Aorta (tissue), 5 donors: ENCODE data around the gene RMC1. TPM values are rescaled to one million over a fixed set of nuclear protein-coding genes. Genes with fewer than 3 reads are reported as not detected.

Experiments
- ATAC-seq: fragments of 200-7000 bp; cut with Tn5 transposase; one replicate; pipeline ENCODE4 v1.9.1; 2022; ENCODE audit warnings: moderate library complexity; ENCODE audit not compliant: low FRiP score
- DNase-seq, 2 donors: peaks; one replicate each; pipeline ENCODE4 v3.0.0-alpha.2; 2020
- H3K27ac ChIP-seq, 2 donors: one replicate each; pipeline ENCODE4 v1.5.1; 2013; ENCODE audit warnings: low read length in 2 of 2, mild to moderate bottlenecking in 2 of 2, moderate library complexity in 2 of 2, control low read depth in 1 of 2, inconsistent platforms in 1 of 2, low read depth in 1 of 2
- H3K27me3 ChIP-seq, 2 donors: one replicate each; pipeline ENCODE4 v1.6.1; 2013; ENCODE audit warnings: control low read depth in 1 of 2, low read length in 1 of 2, mild to moderate bottlenecking in 1 of 2, moderate library complexity in 1 of 2; ENCODE audit not compliant: insufficient read depth in 2 of 2, control insufficient read depth in 1 of 2
- H3K36me3 ChIP-seq, 2 donors: one replicate each; pipeline ENCODE4 v1.6.1; 2013; ENCODE audit warnings: control low read depth in 1 of 2, low read length in 1 of 2, mild to moderate bottlenecking in 1 of 2; ENCODE audit not compliant: insufficient read depth in 2 of 2, control insufficient read depth in 1 of 2
- H3K4me1 ChIP-seq, 2 donors: one replicate each; pipeline ENCODE4 v1.6.1; 2013; ENCODE audit warnings: low read length in 2 of 2, control low read depth in 1 of 2, mild to moderate bottlenecking in 1 of 2, moderate library complexity in 1 of 2; ENCODE audit not compliant: insufficient read depth in 2 of 2, control insufficient read depth in 1 of 2
- H3K4me3 ChIP-seq, 2 donors: one replicate each; pipeline ENCODE4 v1.5.1; 2013; ENCODE audit warnings: low read length in 2 of 2, control low read depth in 1 of 2, mild to moderate bottlenecking in 1 of 2
- H3K9me3 ChIP-seq: one replicate; pipeline ENCODE4 v1.6.1; 2013; ENCODE audit warnings: mild to moderate bottlenecking, low read length; ENCODE audit not compliant: control insufficient read depth
- WGBS, 2 donors: extraction: QIAGEN DNeasy Blood & Tissue Kit; methylation state at CpG; one replicate each; pipeline ENCODE4 v1.1.7; 2013; 5-methylcytosine and 5-hydroxymethylcytosine counted together
- intact Hi-C, 2 donors: fragments of 100-400 bp; cut with DNase I; formaldehyde crosslinking; loops; one replicate each; pipeline versions ENCODE4 v1.14.2 to v1.15.0; 2022
- long read RNA-seq, 2 donors: library from polyadenylated mRNA; unstranded; transcript quantifications; one replicate each; pipeline ENCODE4 v2.0.0, GENCODE V29; 2020 to 2021
- polyA plus RNA-seq, 2 donors: library from polyadenylated mRNA; stranded (reverse); fragments of 200-250 nt; gene quantifications; one replicate each; pipeline ENCODE4 v1.2.3, GENCODE V29; 2013
- total RNA-seq, 2 donors: library from RNA; stranded (reverse); fragmentation: NEBNext Ultra II Directional; extraction: Animal tissue kit (Norgen Biotek cat#: 25700); gene quantifications; one replicate each; pipeline ENCODE4 v1.2.1, GENCODE V29; 2021
- donor health status: healthy with polysubstance abuse.
- donor health status: Bipolar disorder and iron deficiency.
- donor health status: DM: no; HTN: no; CAD: no.
- donor health status: DM: no; HTN: no; CAD: no.
- donor health status: DM: yes; HTN: yes; CAD: no.

The RMC1 gene
- total RNA-seq (10 to 100 TPM; 22.7 to 33.6 TPM), polyA plus RNA-seq (10 to 100 TPM; 20.2 to 42.1 TPM)
- long read RNA-seq, donor 1, transcript RMC1-201 (20 exons, 2,162 nt) = major isoform, 65 of 125 reads
- long read RNA-seq, donor 1, partial matches to known transcripts = 3 of 125 reads
- long read RNA-seq, donor 1, other reads (novel, unspliced or antisense) = 56 of 125 reads
- long read RNA-seq, donor 2, partial matches to known transcripts = 5 of 20 reads
- long read RNA-seq, donor 2, other reads (novel, unspliced or antisense) = 11 of 20 reads

- DNase-seq (peak; percentile 99), ATAC-seq (peak; percentile 99)
- Histone ChIP-seq H3K4me1 (no peaks in the 10 kb centered on the region), H3K9me3 (no peaks in the 10 kb centered on the region), H3K4me3 (peak within 1 kb of the TSS; percentile 83 to 90), H3K27ac (peak within 1 kb of the TSS; percentile 52 to 99), H3K36me3 (no peaks in the 10 kb centered on the region), H3K27me3 (no peaks in the 10 kb centered on the region)
- WGBS, 2 donors = 0% methylated on average over 81 to 110 of the region's 110 CpGs
- intact Hi-C loops = loop anchor here in 1 of 2 donors (5.0 kb wide), 2 partner anchors 51 to 84 kb away; partner anchors contain the start of genes NPC1 and RIOK3
These were observed at the start of gene RMC1 for GRCh38 chr18:23503038-23503962. Gene RMC1, plus strand, starts transcription at chr18:23503511. Its CDS starts 108 bp downstream, at chr18:23503619.

GRCh38 chr18:23453680-23454058, 49.6 kb upstream of the RMC1 start:
- peak; percentile 52 for ATAC-seq
- H3K4me1 ChIP-seq = peaks cover 0 to 6% of the 10 kb centered on the region in 2 donors

DNA sequence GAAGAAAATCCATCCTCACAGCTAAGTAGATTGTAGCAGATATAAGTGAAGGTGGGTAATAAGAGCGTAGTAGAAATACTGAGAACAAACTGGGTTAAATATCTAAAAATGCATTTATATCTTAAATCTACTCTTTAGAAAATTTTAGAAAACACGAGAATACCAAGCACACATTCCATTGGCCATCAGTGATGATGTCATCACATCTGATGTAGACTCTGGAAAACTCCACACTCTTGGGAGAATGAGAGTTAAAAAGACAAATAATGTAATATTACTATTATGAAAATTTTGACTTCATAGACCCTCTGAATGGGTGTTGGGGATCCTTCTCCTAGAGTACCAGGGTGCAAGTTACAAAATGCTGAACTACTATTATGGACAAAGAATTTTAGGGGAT, 46.5 kb upstream of the RMC1 start:
- intact Hi-C loops = no loop called here
- WGBS, 2 donors = 70 to 71% methylated on average over 2 of the region's 2 CpGs
- H3K4me1 ChIP-seq = peaks cover 0 to 14% of the 10 kb centered on the region in 2 donors
- no peaks in the 10 kb centered on the region for H3K9me3 ChIP-seq
- H3K4me3 ChIP-seq = no peak overlapping the region
- H3K27me3 ChIP-seq = no peaks in the 10 kb centered on the region
- no peak overlapping the region for H3K27ac ChIP-seq
- no peaks in the 10 kb centered on the region for H3K36me3 ChIP-seq
- ATAC-seq (no peak), DNase-seq (no peak)

More at GRCh38 chr18:23453680-23454058, 49.6 kb upstream of the RMC1 start:
- intact Hi-C loops = loop anchor here in 1 of 2 donors (5.0 kb wide), 2 partner anchors 34 to 49 kb away; partner anchors contain the start of gene RMC1
- 1% methylated on average over 11 of the region's 11 CpGs for WGBS, 2 donors
- Histone ChIP-seq H3K9me3 (no peaks in the 10 kb centered on the region), H3K27me3 (no peaks in the 10 kb centered on the region), H3K4me3 (peak overlapping the region; percentile 86 to 99), H3K36me3 (no peaks in the 10 kb centered on the region), H3K27ac (peak overlapping the region; percentile 10 to 95)
- DNase-seq = no peak

DNA sequence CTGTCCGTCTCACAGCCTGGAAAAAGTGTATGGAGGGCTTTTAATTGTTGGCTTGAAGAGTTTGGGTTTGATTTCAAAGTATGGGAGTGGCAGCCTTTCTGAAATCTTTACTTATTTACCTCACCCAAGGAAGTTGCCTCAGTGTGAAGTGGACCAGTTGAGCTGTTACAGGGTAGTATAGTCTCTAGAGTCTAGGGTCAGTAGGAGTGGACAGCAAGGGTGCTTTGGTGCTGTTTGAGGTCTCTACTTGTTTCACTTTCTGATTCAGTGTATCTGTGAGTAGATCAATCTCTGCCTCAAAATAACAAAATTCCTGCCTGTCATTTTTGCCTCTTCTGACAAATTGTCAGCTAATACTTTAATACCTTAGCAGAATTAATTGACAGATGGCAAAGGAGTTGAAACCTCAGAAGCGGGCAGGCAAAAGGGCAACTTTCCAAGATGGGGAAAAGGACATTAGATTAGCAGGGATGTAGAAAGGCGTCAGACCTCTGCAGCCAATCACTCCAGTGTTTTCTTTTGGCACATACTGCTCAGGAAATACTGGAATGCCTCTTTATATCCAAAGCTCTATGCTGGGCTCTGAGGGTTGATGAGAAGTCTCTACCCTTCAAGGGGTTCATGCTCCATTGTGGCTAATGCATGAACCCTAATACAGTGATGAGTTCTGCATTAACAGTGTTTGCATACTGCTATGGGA, 44.3 kb upstream of the RMC1 start:
- DNase-seq (no peak), ATAC-seq (peak; percentile 39)
- Histone ChIP-seq H3K4me3 (no peak overlapping the region), H3K27ac (no peak overlapping the region), H3K9me3 (no peaks in the 10 kb centered on the region), H3K27me3 (no peaks in the 10 kb centered on the region), H3K4me1 (peaks cover 0 to 14% of the 10 kb centered on the region in 2 donors), H3K36me3 (peaks cover 0 to 3% of the 10 kb centered on the region in 2 donors)
- 46 to 47% methylated on average over 3 of the region's 3 CpGs for WGBS, 2 donors
- intact Hi-C loops = no loop called here

DNA sequence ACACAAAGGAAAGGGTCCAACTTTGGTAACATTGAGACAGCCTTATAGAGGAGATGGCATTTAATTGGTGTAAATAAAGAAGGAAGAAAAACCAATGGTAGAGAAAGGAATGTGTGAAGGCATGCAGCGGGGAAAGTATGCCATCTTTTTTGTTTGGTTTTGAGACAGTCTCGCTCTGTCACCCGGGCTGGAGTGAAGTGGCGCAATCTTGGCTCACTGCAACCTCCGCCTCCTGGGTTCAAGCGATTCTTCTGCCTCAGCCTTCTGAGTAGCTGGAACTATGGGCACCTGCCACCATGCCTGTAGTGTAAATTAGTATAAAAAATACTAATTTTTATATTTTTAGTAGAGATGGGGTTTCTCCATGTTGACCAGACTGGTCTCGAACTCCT, 43.8 kb upstream of the RMC1 start:
- peaks cover 0 to 14% of the 10 kb centered on the region in 2 donors for H3K4me1 ChIP-seq
- no peaks in the 10 kb centered on the region for H3K27me3 ChIP-seq
- WGBS, 2 donors = 77% methylated on average over 7 of the region's 7 CpGs
- peaks cover 0 to 3% of the 10 kb centered on the region in 2 donors for H3K36me3 ChIP-seq
- H3K27ac ChIP-seq = no peak overlapping the region
- ATAC-seq (no peak), DNase-seq (no peak)
- no peaks in the 10 kb centered on the region for H3K9me3 ChIP-seq
- no peak overlapping the region for H3K4me3 ChIP-seq
- intact Hi-C loops = no loop called here

- H3K4me3 ChIP-seq = no peak overlapping the region
- DNase-seq (no peak), ATAC-seq (no peak)
- peaks cover 0 to 3% of the 10 kb centered on the region in 2 donors for H3K36me3 ChIP-seq
- intact Hi-C loops = no loop called here
- H3K4me1 ChIP-seq = peaks cover 0 to 14% of the 10 kb centered on the region in 2 donors
- no peaks in the 10 kb centered on the region for H3K27me3 ChIP-seq
- WGBS, 2 donors = 89 to 90% methylated on average over 2 of the region's 2 CpGs
- no peaks in the 10 kb centered on the region for H3K9me3 ChIP-seq
- no peak overlapping the region for H3K27ac ChIP-seq
These were observed 42.7 kb upstream of the RMC1 start for GRCh38 chr18:23460285-23461273.

DNA sequence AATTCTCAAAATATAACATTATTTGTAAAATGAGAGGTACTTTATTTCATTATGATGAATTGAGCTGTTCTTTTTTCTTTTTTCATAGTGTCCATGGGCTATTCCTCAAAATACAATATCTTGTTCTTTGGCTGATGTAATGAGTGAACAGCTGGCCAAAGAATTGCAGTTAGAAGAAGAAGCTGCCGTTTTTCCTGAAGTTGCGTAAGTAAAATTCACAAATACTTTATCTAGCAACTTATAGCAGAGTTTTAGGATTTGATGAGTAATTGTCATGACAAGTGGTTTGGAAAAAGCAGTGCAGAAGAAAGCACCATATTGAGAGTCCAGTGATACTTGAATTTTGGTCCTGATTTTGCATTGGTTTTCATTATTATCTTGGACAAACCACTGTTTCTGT, 40.4 kb upstream of the RMC1 start:
- H3K4me1 ChIP-seq = peaks cover 0 to 14% of the 10 kb centered on the region in 2 donors
- H3K27ac ChIP-seq = no peak overlapping the region
- no peaks in the 10 kb centered on the region for H3K27me3 ChIP-seq
- H3K4me3 ChIP-seq = no peak overlapping the region
- ATAC-seq (no peak), DNase-seq (no peak)
- 77 to 81% methylated on average over 2 of the region's 2 CpGs for WGBS, 2 donors
- intact Hi-C loops = no loop called here
- H3K9me3 ChIP-seq = no peaks in the 10 kb centered on the region
- peaks cover 2 to 6% of the 10 kb centered on the region in 2 donors for H3K36me3 ChIP-seq
